SK-N-SH treated with all-trans-retinoic acid at 6 μM for 48 hours (cell line): ENCODE results near the gene CRYL1.

Experiments
- TF ChIP-seq, protein P1 (sequence below): fragments of 250-450 bp; sonication (Bioruptor Pico); IDR thresholded peaks from 2 replicates; pipeline ENCODE4 v1.8.0; 2021; ENCODE audit warnings: low read depth, mild to moderate bottlenecking, moderate library complexity, borderline replicate concordance
- TF ChIP-seq, protein P2 (sequence below): fragments of 250-450 bp; sonication (Bioruptor Pico); IDR thresholded peaks from 2 replicates; pipeline ENCODE4 v1.8.0; 2020; ENCODE audit warnings: mild to moderate bottlenecking, moderate library complexity, borderline replicate concordance

DNA sequence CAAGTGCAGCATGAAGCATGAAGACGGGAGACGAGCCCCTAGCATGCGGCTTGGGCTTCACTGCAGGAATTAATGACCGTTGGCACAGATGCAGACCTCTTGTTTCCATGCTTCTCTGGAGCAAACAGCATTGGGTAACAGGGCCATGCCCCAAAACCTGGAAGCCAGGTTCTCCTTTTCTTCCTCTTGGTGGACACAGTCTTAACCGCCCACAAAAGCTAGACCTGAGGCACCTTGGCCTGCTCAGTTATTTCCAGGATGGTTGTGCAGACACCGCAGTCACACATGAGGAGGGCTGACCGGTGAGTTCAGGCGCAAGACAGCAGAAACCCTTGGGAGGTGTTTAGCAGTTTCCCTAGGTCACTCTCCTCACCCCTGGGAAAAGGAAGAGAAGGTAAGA lies 159.6 kb downstream of the CRYL1 start:
- TF ChIP-seq, protein P1, sequence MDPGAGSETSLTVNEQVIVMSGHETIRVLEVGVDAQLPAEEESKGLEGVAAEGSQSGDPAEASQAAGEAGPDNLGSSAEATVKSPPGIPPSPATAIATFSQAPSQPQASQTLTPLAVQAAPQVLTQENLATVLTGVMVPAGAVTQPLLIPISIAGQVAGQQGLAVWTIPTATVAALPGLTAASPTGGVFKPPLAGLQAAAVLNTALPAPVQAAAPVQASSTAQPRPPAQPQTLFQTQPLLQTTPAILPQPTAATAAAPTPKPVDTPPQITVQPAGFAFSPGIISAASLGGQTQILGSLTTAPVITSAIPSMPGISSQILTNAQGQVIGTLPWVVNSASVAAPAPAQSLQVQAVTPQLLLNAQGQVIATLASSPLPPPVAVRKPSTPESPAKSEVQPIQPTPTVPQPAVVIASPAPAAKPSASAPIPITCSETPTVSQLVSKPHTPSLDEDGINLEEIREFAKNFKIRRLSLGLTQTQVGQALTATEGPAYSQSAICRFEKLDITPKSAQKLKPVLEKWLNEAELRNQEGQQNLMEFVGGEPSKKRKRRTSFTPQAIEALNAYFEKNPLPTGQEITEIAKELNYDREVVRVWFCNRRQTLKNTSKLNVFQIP (CRISPR knock-in tag): no peak
- TF ChIP-seq, protein P2, sequence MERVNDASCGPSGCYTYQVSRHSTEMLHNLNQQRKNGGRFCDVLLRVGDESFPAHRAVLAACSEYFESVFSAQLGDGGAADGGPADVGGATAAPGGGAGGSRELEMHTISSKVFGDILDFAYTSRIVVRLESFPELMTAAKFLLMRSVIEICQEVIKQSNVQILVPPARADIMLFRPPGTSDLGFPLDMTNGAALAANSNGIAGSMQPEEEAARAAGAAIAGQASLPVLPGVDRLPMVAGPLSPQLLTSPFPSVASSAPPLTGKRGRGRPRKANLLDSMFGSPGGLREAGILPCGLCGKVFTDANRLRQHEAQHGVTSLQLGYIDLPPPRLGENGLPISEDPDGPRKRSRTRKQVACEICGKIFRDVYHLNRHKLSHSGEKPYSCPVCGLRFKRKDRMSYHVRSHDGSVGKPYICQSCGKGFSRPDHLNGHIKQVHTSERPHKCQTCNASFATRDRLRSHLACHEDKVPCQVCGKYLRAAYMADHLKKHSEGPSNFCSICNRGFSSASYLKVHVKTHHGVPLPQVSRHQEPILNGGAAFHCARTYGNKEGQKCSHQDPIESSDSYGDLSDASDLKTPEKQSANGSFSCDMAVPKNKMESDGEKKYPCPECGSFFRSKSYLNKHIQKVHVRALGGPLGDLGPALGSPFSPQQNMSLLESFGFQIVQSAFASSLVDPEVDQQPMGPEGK (CRISPR knock-in tag): no peak
